Measurements from ENCODE around the gene ABHD10.

DNA sequence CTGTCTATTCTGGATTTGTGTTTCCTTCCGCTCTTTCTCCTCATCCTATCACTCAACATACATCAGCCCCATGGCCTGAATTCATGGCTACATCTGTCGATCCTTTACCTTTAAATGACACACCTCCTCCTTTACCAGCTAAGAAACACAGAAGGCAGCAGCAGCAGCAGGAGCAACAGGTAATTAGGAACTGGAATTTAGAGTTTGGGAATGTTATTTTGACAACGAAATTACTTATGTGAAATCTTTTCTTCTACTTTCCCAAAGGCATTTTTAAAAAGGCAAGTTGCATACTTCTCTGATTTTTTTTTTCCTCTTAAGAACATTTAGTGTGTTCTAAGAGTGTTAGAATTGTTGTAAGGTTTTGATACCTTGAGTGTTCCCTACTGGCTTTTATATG, 29.1 kb upstream of the ABHD10 start:
- TF ChIP-seq EZH2 (optimal IDR thresholded peaks at IDR 0.05; ENCODE audit: low read depth, low read length) (no peak), CTCF (IDR thresholded peaks at IDR 0.05; ENCODE audit: low read length) (no peak)
